NCI-H146 treated with DMSO at 0.1 percent for 48 hours (cell line): ENCODE results near the gene NUDT13.
"Not testable (repeated sequence)": the region's sequence is repeated elsewhere in the genome, so short reads cannot be mapped to it uniquely, and the experiment has no call there.

Experiments used
- DNase-seq: peaks from one replicate; lab custom pipeline; 2025; ENCODE audit not compliant: unreplicated experiment; lab: John Stamatoyannopoulos, UW

Gene NUDT13

GRCh38 chr10:73099141-73099540 is 11.1 kb upstream of the NUDT13 start:
- DNase-seq = no peak

DNA sequence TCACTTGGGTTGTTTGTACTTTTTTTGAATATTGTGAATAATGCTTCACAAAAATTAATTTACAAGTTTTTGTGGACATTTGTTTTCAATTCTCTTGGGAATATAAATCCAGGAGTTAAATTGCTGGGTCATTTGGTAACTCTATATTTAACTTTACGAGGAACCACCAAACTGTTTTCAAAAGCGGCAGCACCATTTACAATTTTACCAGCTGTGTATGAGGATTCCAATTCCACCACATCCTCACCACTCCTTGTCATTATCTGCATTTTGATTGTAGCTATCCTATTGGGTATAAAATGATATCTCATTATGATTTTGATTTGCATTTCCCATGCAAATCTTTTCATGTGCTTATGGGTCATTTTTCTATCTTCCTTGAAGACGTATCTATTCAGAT is 4.0 kb upstream of the NUDT13 start:
- no peak for DNase-seq

DNA sequence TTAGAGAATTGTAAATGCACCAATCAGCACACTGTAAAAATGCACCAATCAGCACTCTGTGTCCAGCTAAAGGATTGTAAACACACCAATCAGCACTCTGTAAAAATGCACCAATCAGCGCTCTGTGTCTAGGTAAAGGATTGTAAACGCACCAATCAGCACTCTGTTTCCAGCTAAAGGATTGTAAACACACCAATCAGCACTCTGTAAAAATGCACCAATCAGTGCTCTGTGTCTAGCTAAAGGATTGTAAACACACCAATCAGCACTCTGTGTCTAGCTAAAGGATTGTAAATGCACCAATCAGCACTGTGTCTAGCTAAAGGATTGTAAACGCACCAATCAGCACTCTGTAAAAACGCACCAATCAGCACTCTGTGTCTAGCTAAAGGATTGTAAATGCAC is 1.0 kb upstream of the NUDT13 start:
- DNase-seq = not testable (repeated sequence)

- not testable (repeated sequence) for DNase-seq
Observed at GRCh38 chr10:73112032-73112431, 1.8 kb downstream of the NUDT13 start.

DNA sequence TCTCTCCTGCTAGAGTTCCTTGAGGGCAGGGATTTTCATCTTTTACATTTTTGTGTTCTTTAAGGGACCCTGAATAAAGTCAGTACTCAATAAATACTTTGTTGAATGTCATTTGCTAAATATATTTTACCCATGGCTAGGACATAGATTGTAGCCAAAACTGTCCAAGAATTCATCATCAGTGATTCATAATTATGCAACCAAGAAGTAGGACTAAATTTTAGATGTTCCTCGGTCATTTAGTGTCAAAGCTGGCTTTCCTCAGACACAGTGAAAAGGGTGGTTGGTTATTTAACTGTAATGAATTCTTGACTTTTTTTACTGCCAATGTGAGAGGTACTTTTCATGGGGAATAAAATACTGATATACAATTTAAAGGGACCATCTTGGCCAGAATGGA is 3.3 kb downstream of the NUDT13 start:
- DNase-seq = no peak

DNA sequence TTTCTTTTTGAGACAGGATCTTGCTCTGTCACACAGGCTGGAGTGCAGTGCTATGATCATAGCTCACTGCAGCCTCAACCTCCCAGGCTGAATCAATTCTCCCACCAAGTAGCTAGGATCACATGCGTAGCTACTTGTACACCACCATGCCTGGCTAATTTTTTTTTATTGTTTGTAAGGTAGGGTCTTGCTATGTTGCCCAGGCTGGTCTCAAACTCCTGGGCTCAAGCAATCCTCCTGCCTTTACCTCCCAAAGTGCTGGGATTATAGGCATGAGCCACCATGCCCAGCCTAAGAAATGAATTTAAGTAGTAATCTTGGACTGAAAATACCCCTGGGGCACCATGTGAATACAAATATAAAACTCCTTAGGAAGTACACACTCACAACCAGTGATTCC is 5.8 kb downstream of the NUDT13 start:
- no peak for DNase-seq

DNA sequence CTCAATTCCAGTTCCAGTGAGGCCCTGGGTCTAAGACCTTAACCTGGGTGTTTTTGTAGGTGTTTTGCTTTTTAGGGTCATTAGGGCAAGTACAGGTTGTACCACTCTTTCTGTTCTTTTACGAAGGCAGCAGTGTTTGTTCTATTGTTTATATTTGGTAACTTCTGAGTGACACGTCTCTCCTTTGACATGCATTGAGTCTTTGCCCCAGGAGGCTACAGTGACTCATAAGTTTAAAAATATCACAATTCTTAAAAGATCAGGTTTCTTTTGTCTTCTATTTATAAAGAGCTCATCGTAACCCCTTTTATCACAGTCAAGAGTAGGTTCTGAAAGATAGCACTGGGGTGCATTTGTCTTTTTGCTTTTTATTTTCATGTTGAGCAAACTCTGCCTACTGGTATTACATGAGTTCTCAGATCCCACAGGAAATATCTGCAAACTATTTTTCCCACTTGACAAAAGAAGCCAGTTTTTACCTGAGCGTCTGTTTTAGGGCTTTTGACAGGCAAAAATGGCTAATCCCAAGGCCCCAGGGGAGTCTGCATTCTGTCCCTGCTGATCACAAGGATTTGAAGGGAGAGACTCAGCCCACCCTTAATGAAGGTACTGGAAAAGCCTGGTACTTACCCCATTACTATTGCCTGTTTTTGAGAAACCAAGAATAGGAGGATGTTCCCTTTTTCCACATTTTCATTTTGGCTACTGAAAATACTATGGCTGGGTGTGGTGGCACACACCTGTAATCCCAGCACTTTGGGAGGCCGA is 7.9 kb downstream of the NUDT13 start:
- no peak for DNase-seq

DNA sequence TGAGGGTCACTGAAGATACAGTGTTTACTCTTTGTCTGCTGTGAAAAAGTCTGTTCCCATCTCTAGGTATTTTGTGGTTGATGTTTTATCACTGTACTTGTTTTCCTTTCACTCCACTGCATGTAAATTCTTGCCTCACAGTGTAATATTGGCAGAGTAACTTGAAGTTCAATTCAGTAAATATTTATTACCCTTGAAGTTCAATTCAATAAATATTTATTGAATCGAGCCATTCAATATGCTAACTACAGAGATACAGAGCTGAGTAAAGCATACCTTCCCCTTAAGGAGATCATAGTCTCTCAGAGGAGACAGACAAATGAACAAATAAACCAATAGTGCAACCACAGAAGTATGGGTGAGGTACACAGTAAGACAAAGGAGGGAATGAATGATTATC is 9.2 kb downstream of the NUDT13 start:
- no peak for DNase-seq

DNA sequence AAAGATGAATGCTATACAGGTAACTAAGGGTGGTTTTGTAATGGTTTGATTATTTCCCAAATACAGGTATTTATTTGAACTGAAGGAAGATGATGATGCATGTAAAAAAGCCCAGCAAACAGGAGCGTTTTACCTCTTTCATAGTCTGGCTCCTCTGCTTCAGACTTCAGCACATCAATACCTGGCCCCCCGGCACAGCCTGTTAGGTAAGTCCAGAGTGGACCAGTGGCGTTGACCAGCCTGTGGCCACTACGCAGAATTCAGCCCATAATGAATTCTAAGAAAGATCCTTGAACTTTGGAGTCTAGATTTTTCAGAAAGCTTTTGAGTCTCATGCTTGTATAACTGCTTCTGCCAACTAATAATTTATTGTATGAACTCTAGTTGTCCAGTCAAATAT is 9.7 kb downstream of the NUDT13 start:
- no peak for DNase-seq

DNA sequence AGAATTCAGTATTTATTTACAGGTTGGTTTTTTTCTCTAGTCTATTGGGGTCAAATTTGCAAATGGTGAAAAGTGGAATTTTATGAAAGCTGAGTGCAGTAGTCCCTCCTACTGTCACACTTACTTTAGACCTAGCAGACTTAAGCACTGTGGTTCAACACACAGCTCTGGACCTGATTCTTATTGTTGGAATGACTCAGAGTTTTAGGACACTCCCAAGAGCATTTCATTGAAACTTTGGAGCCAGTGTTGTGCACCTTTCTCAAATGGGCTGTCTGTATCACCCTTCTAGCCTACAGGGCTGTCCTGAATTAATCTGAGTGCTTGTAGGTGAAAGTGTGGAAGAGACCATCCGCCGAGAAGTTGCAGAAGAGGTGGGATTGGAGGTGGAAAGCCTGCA is 16.1 kb downstream of the NUDT13 start:
- no peak for DNase-seq

- peak; percentile 63 for DNase-seq
Observed at GRCh38 chr10:73131301-73131700, 21.0 kb downstream of the NUDT13 start.

GRCh38 chr10:73131913-73132686 is 21.8 kb downstream of the NUDT13 start:
- DNase-seq = no peak

GRCh38 chr10:73134727-73135126 is 24.5 kb downstream of the NUDT13 start:
- no peak for DNase-seq

- DNase-seq = no peak
Observed at GRCh38 chr10:73136627-73137026, 26.4 kb downstream of the NUDT13 start.

- DNase-seq = no peak
Observed at GRCh38 chr10:73139251-73139650, 29.0 kb downstream of the NUDT13 start.

- DNase-seq = no peak
Observed at GRCh38 chr10:73141603-73142002, 31.3 kb downstream of the NUDT13 start.

DNA sequence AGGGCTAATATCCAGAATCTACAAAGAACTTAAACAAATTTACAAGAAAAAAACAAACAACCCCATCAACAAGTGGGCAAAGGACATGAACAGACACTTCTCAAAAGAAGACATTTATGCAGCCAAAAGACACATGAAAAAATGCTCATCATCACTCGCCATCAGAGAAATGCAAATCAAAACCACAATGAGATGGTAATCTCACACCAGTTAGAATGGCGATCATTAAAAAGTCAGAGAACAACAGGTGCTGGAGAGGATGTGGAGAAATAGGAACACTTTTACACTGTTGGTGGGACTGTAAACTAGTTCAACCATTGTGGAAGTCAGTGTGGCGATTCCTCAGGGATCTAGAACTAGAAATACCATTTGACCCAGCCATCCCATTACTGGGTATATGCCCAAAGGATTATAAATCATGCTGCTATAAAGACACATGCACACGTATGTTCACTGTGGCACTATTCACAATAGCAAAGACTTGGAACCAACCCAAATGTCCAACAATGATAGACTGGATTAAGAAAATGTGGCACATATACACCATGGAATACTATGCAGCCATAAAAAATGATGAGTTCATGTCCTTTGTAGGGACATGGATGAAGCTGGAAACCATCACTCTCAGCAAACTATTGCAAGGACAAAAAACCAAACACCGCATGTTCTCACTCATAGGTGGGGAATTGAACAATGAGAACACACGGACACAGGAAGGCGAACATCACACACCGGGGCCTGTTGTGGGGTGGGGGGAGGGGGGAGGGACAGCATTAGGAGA is 40.6 kb downstream of the NUDT13 start:
- DNase-seq = not testable (repeated sequence)

GRCh38 chr10:73152009-73152408 is 41.8 kb downstream of the NUDT13 start:
- no peak for DNase-seq

DNA sequence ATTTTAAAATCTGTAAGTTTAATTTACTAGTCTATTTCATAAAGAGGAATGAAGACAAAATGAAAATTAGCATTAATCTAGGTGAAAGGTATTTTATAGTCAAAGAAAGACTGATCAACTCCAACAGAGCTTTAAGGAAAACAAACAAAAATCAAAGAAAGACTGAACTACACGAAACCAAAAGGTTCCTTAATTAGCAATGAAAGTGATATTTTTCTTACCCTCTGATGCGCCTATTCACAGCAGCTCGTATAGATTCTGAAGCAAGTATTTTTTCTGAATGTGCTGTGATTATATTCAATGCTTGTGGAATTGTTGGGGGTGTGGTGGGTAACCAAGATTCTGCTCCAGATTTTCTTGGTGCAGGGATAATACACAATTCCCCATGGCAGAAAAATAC is 45.8 kb downstream of the NUDT13 start:
- no peak for DNase-seq

- peak; percentile 15 for DNase-seq
Observed at GRCh38 chr10:73159038-73159648, 48.9 kb downstream of the NUDT13 start.

DNA sequence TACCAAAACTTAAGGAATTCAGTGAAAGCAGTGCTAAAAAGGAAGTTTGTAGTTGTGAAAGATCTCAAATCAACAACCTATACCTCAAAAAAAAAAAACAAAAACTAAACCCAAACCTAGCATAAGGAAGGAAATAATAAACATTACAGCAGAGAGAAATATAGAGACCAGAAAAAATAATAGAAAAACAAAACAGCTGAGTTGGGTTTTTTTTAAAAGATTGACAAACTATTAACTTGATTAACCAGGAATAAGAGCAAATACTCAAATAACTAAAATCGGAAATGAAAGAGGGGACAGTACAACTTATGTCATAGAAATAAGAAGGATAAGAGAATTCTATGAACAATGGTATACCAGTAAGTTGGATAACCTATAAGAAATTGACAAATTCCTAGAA is 50.8 kb downstream of the NUDT13 start:
- no peak for DNase-seq
